Caco-2 (cell line): ENCODE measurements around the gene OTULINL. TPM values are rescaled to one million over a fixed set of nuclear protein-coding genes. Genes with fewer than 3 reads are reported as not detected.

Experiments
- BruUV-seq: library from RNA; stranded (reverse); fragments of 400-500 nt; replicated peaks from 2 replicates; lab custom pipeline; 2021; lab: Mats Ljungman, UMichigan
- CTCF ChIA-PET: fragments of 300-600 bp; sonication (Branson Sonifier 250); formaldehyde crosslinking; loops from one replicate; lab custom pipeline; 2022; ENCODE audit warnings: antibody characterized with exemption; lab: Charles Lee
- POLR2A ChIA-PET: fragments of 300-600 bp; sonication (Branson Sonifier 250); formaldehyde crosslinking; loops from one replicate; lab custom pipeline; 2022; ENCODE audit warnings: antibody characterized with exemption; lab: Charles Lee
- DNase-seq, 2 experiments: peaks; one replicate each; pipeline versions ENCODE4 v3.0.0 to v3.0.0-alpha.2; 2020 to 2022
- H3K27me3 ChIP-seq: replicated peaks from 2 replicates; pipeline ENCODE4 v1.6.0; 2011; ENCODE audit warnings: low read length; ENCODE audit not compliant: control insufficient read depth, insufficient read depth
- H3K36me3 ChIP-seq: 2 replicates; pipeline ENCODE4 v1.5.1; 2011; ENCODE audit warnings: low read length; ENCODE audit not compliant: control insufficient read depth, insufficient read depth
- H3K4me1 ChIP-seq: fragments of 250-450 bp; sonication (Bioruptor Pico); 2 replicates; pipeline ENCODE4 v1.5.1; 2020; ENCODE audit warnings: mild to moderate bottlenecking
- H3K4me3 ChIP-seq: 2 replicates; pipeline ENCODE4 v1.5.1; 2011; ENCODE audit warnings: low read depth, mild to moderate bottlenecking, control low read depth, low read length
- H3K9me3 ChIP-seq: fragments of 250-450 bp; sonication (Bioruptor Pico); 2 replicates; pipeline ENCODE4 v1.5.1; 2020; ENCODE audit warnings: mild to moderate bottlenecking, moderate library complexity
- H3K27ac Mint-ChIP-seq: one replicate; pipeline ENCODE4 v1.8.0; 2022; ENCODE audit warnings: mixed read lengths; ENCODE audit not compliant: unreplicated experiment
- H3K27me3 Mint-ChIP-seq: one replicate; pipeline ENCODE4 v1.8.0; 2022; ENCODE audit warnings: mixed read lengths; ENCODE audit not compliant: insufficient read depth, unreplicated experiment
- H3K36me3 Mint-ChIP-seq: one replicate; pipeline ENCODE4 v1.8.0; 2022; ENCODE audit warnings: mild to moderate bottlenecking, mixed read lengths; ENCODE audit not compliant: insufficient read depth, unreplicated experiment
- H3K4me1 Mint-ChIP-seq: one replicate; pipeline ENCODE4 v1.8.0; 2022; ENCODE audit warnings: low read depth, mixed read lengths; ENCODE audit not compliant: unreplicated experiment
- H3K4me3 Mint-ChIP-seq: one replicate; pipeline ENCODE4 v1.8.0; 2022; ENCODE audit warnings: mild to moderate bottlenecking, moderate library complexity, mixed read lengths; ENCODE audit not compliant: unreplicated experiment
- H3K9me3 Mint-ChIP-seq: one replicate; pipeline ENCODE4 v1.8.0; 2022; ENCODE audit warnings: mixed read lengths; ENCODE audit not compliant: unreplicated experiment
- intact Hi-C: fragments of 100-400 bp; cut with micrococcal nuclease; formaldehyde crosslinking; loops from one replicate; pipeline ENCODE4 v1.10.0; 2022; ENCODE audit not compliant: unreplicated experiment
- total RNA-seq: library from RNA; stranded (reverse); gene quantifications from 2 replicates; pipeline ENCODE4 v1.2.3, GENCODE V29; 2022
- TF ChIP-seq, protein P1 (sequence below), 2 experiments: fragments of 200-600 bp in 1 of 2; IDR thresholded peaks; 1 replicate in 1 of 2; 2 replicates in 1 of 2; pipeline versions ENCODE4 v1.5.1 to v1.8.0; 2011 to 2022; ENCODE audit warnings: antibody characterized with exemption in 1 of 2, control low read depth in 1 of 2, inconsistent platforms in 1 of 2, low read depth in 1 of 2, low read length in 1 of 2, mild to moderate bottlenecking in 1 of 2, moderate library complexity in 1 of 2; ENCODE audit not compliant: insufficient read depth in 1 of 2, severe bottlenecking in 1 of 2, unreplicated experiment in 1 of 2

OTULINL gene
- total RNA-seq, 1 experiment from 2014 or later: 18.3 TPM

- no peaks in the 10 kb centered on the region for H3K36me3 ChIP-seq
- no peaks in the 10 kb centered on the region for H3K27me3 ChIP-seq
- Mint-ChIP-seq H3K9me3 (no peaks in the 10 kb centered on the region), H3K4me3 (no peak overlapping the region), H3K4me1 (peaks cover 6% of the 10 kb centered on the region), H3K27ac (no peak overlapping the region), H3K27me3 (peaks cover 2% of the 10 kb centered on the region), H3K36me3 (no peaks in the 10 kb centered on the region)
- peaks cover 9% of the 10 kb centered on the region; the same call in 1 of the 2 replicates for H3K4me1 ChIP-seq
- CTCF ChIA-PET: no interaction called here
- intact Hi-C loops: no loop called here
- no peaks in the 10 kb centered on the region for H3K9me3 ChIP-seq
- no peak overlapping the region for H3K4me3 ChIP-seq
- POLR2A ChIA-PET: no interaction called here
- no TSS peak for BruUV-seq
- TF ChIP-seq, protein P1, sequence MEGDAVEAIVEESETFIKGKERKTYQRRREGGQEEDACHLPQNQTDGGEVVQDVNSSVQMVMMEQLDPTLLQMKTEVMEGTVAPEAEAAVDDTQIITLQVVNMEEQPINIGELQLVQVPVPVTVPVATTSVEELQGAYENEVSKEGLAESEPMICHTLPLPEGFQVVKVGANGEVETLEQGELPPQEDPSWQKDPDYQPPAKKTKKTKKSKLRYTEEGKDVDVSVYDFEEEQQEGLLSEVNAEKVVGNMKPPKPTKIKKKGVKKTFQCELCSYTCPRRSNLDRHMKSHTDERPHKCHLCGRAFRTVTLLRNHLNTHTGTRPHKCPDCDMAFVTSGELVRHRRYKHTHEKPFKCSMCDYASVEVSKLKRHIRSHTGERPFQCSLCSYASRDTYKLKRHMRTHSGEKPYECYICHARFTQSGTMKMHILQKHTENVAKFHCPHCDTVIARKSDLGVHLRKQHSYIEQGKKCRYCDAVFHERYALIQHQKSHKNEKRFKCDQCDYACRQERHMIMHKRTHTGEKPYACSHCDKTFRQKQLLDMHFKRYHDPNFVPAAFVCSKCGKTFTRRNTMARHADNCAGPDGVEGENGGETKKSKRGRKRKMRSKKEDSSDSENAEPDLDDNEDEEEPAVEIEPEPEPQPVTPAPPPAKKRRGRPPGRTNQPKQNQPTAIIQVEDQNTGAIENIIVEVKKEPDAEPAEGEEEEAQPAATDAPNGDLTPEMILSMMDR (IDR thresholded peaks at IDR 0.05; ENCODE audit: insufficient read depth in 1 of 2, low read depth in 1 of 2, low read length in 1 of 2, severe bottlenecking in 1 of 2, unreplicated experiment in 1 of 2): no peak
- DNase-seq: no peak
Measured at GRCh38 chr5:14579246-14579645, 2.3 kb upstream of the OTULINL start.

DNA sequence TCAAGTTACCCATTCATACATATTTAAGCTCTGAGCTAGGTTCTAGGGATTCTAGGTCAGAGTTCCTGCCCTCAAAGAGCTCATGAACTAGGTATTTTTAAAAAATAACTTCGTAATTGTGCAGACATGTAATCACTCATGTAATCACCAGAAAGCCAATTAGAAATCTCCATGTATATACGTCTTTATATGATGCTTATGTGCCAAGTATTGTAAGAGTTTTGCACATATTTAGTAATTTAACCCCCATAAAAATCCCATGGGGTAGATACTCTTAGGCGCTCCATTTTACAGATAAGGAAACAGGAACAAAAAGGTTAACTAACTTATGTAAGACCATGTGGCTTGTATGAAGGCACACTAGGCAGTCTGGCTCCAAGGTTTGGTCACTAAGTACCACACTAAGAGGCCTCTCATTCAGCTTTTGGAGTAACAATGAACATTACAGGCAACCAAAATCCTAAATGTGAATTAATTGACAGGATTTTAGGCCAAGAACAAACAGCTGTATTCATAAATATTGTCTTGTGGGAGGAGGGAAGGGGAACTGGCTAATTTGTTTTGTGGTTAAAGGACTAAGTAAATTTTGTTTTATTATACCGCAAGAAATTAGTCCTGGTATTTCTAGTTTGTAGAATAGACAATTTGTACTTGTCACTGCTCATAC lies 1.7 kb upstream of the OTULINL start:
- no peaks in the 10 kb centered on the region for H3K36me3 Mint-ChIP-seq
- peaks cover 2% of the 10 kb centered on the region for H3K27me3 Mint-ChIP-seq
- H3K27me3 ChIP-seq: no peaks in the 10 kb centered on the region
- peaks cover 6% of the 10 kb centered on the region for H3K4me1 Mint-ChIP-seq
- ChIA-PET POLR2A (no interaction called here), CTCF (no interaction called here)
- no TSS peak for BruUV-seq
- H3K27ac Mint-ChIP-seq: no peak overlapping the region
- no peaks in the 10 kb centered on the region for H3K9me3 Mint-ChIP-seq
- no peak overlapping the region for H3K4me3 Mint-ChIP-seq
- H3K36me3 ChIP-seq: no peaks in the 10 kb centered on the region
- H3K4me1 ChIP-seq: peaks cover 9% of the 10 kb centered on the region; the same call in 1 of the 2 replicates
- H3K9me3 ChIP-seq: no peaks in the 10 kb centered on the region
- no peak for DNase-seq
- H3K4me3 ChIP-seq: no peak overlapping the region
- TF ChIP-seq, protein P1 (IDR thresholded peaks at IDR 0.05; ENCODE audit: insufficient read depth in 1 of 2, low read depth in 1 of 2, low read length in 1 of 2, severe bottlenecking in 1 of 2, unreplicated experiment in 1 of 2): no peak
- intact Hi-C loops: loop anchor here (5.0 kb wide), 1 partner anchor 68 kb away; no protein-coding TSS in a partner anchor

GRCh38 chr5:14580398-14581034 lies 1.1 kb upstream of the OTULINL start:
- ChIA-PET CTCF (no interaction called here), POLR2A (no interaction called here)
- TF ChIP-seq, protein P1 (IDR thresholded peaks at IDR 0.05; ENCODE audit: insufficient read depth in 1 of 2, low read depth in 1 of 2, low read length in 1 of 2, severe bottlenecking in 1 of 2, unreplicated experiment in 1 of 2): no peak
- peaks cover 2% of the 10 kb centered on the region for H3K27me3 Mint-ChIP-seq
- BruUV-seq: no TSS peak
- peaks cover 6% of the 10 kb centered on the region for H3K4me1 Mint-ChIP-seq
- H3K4me3 ChIP-seq: no peak overlapping the region
- H3K27ac Mint-ChIP-seq: no peak overlapping the region
- peak overlapping the region; percentile 73 for H3K4me3 Mint-ChIP-seq
- no peaks in the 10 kb centered on the region for H3K36me3 ChIP-seq
- no peaks in the 10 kb centered on the region for H3K9me3 Mint-ChIP-seq
- H3K4me1 ChIP-seq: peaks cover 9% of the 10 kb centered on the region; the same call in 1 of the 2 replicates
- H3K27me3 ChIP-seq: no peaks in the 10 kb centered on the region
- H3K9me3 ChIP-seq: no peaks in the 10 kb centered on the region
- DNase-seq: no peak
- intact Hi-C loops: loop anchor here (5.0 kb wide), 1 partner anchor 68 kb away; no protein-coding TSS in a partner anchor
- H3K36me3 Mint-ChIP-seq: no peaks in the 10 kb centered on the region
